ENCODE data around the gene CHST12.
"Not testable (repeated sequence)": the region's sequence is repeated elsewhere in the genome, so short reads cannot be mapped to it uniquely, and the experiment has no call there.

The CHST12 gene

GRCh38 chr7:2460641-2461040 lies 57.2 kb downstream of the CHST12 start:
- DNase-seq (ENCODE audit: low spot score), result no peak

- no peak for DNase-seq (ENCODE audit: low spot score)
These were observed 58.0 kb downstream of the CHST12 start for GRCh38 chr7:2461268-2462026.

GRCh38 chr7:2462731-2463130 lies 59.3 kb downstream of the CHST12 start:
- no peak for DNase-seq (ENCODE audit: low spot score)

- DNase-seq (ENCODE audit: low spot score), result no peak
These were observed 62.5 kb downstream of the CHST12 start for GRCh38 chr7:2465928-2466327.

GRCh38 chr7:2466675-2467074 lies 63.3 kb downstream of the CHST12 start:
- no peak for DNase-seq (ENCODE audit: low spot score)

- no peak for DNase-seq (ENCODE audit: low spot score)
These were observed 64.8 kb downstream of the CHST12 start for GRCh38 chr7:2468227-2468626.

GRCh38 chr7:2469460-2470203 lies 66.2 kb downstream of the CHST12 start:
- DNase-seq (ENCODE audit: low spot score), result not testable (repeated sequence)

GRCh38 chr7:2470204-2471021 lies 67.0 kb downstream of the CHST12 start:
- peak; percentile 22 for DNase-seq (ENCODE audit: low spot score)

- peak; percentile 54 for DNase-seq (ENCODE audit: low spot score)
These were observed 67.6 kb downstream of the CHST12 start for GRCh38 chr7:2471022-2471329.

- no peak for DNase-seq (ENCODE audit: low spot score)
These were observed 68.0 kb downstream of the CHST12 start for GRCh38 chr7:2471396-2471795.

- no peak for DNase-seq (ENCODE audit: low spot score)
These were observed 69.3 kb downstream of the CHST12 start for GRCh38 chr7:2472739-2473138.

GRCh38 chr7:2473496-2474180 lies 70.2 kb downstream of the CHST12 start:
- DNase-seq (ENCODE audit: low spot score), result no peak

- DNase-seq (ENCODE audit: low spot score), result no peak
These were observed 70.8 kb downstream of the CHST12 start for GRCh38 chr7:2474224-2474623.

GRCh38 chr7:2474813-2475677 lies 71.6 kb downstream of the CHST12 start:
- DNase-seq (ENCODE audit: low spot score), result no peak

GRCh38 chr7:2475678-2476015 lies 72.2 kb downstream of the CHST12 start:
- no peak for DNase-seq (ENCODE audit: low spot score)

- no peak for DNase-seq (ENCODE audit: low spot score)
These were observed 72.9 kb downstream of the CHST12 start, which contains the start of gene GRIFIN for GRCh38 chr7:2476298-2476697. Gene GRIFIN, minus strand, starts transcription at chr7:2476398. Its CDS starts 15 bp downstream, at chr7:2476383.

GRCh38 chr7:2476776-2477446 lies 73.5 kb downstream of the CHST12 start:
- no peak for DNase-seq (ENCODE audit: low spot score)

- peak; percentile 96 for DNase-seq (ENCODE audit: low spot score)
These were observed 74.3 kb downstream of the CHST12 start for GRCh38 chr7:2477447-2478398.

GRCh38 chr7:2478399-2478785 lies 75.0 kb downstream of the CHST12 start:
- DNase-seq (ENCODE audit: low spot score), result peak; percentile 93

- DNase-seq (ENCODE audit: low spot score), result no peak
These were observed 75.4 kb downstream of the CHST12 start for GRCh38 chr7:2478800-2479199.
